Astrocyte (in vitro differentiated cells and primary cell): ENCODE measurements around the gene COLGALT1.

ENCODE experiments used
- EZH2 ChIP-seq: IDR thresholded peaks from 2 replicates; pipeline ENCODE4 v1.6.1; 2012; ENCODE audit warnings: mild to moderate bottlenecking, low read length, inconsistent platforms; ENCODE audit not compliant: insufficient read depth
- TF ChIP-seq, protein P1 (sequence below): IDR thresholded peaks from 2 replicates; pipeline ENCODE4 v1.5.1; 2011; ENCODE audit warnings: low read depth, mild to moderate bottlenecking, inconsistent platforms, low read length, moderate library complexity; ENCODE audit not compliant: insufficient read depth

DNA sequence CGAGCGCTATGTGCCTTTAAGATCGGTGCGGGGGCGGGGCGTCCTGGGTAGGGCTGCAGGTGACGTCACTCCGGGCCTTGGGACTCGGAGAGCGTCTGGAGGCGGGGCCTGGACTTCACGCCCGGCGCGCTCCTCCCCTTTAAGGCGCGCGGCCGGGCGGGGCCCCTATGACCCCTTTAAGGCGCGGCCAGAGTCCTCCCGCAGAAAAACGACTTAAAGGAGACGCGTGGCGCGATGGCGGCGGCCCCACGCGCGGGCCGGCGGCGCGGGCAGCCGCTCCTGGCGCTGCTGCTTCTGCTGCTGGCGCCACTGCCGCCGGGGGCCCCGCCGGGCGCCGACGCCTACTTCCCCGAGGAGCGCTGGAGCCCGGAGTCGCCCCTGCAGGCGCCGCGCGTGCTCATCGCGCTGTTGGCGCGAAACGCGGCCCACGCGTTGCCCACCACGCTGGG lies at the start of gene COLGALT1:
- TF ChIP-seq, protein P1, sequence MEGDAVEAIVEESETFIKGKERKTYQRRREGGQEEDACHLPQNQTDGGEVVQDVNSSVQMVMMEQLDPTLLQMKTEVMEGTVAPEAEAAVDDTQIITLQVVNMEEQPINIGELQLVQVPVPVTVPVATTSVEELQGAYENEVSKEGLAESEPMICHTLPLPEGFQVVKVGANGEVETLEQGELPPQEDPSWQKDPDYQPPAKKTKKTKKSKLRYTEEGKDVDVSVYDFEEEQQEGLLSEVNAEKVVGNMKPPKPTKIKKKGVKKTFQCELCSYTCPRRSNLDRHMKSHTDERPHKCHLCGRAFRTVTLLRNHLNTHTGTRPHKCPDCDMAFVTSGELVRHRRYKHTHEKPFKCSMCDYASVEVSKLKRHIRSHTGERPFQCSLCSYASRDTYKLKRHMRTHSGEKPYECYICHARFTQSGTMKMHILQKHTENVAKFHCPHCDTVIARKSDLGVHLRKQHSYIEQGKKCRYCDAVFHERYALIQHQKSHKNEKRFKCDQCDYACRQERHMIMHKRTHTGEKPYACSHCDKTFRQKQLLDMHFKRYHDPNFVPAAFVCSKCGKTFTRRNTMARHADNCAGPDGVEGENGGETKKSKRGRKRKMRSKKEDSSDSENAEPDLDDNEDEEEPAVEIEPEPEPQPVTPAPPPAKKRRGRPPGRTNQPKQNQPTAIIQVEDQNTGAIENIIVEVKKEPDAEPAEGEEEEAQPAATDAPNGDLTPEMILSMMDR, result no peak
- TF ChIP-seq EZH2, result no peak
